ENCODE data around the gene MIS12.

GRCh38 chr17:5499476-5500231 lies 13.3 kb downstream of the MIS12 start:
- TF ChIP-seq CTCF (IDR thresholded peaks at IDR 0.05) (no peak), POLR2A (IDR thresholded peaks at IDR 0.05) (no peak)
